ENCODE results near the gene PSMA4. TPM values are rescaled to one million over a fixed set of nuclear protein-coding genes. Genes with fewer than 3 reads are reported as not detected.

Gene PSMA4
- total RNA-seq, 2 donors from 2014 or later: 160 to 212 TPM

- TF ChIP-seq CTCF (IDR thresholded peaks at IDR 0.05): no peak
These were observed 33.2 kb downstream of the PSMA4 start for GRCh38 chr15:78573416-78573815.

DNA sequence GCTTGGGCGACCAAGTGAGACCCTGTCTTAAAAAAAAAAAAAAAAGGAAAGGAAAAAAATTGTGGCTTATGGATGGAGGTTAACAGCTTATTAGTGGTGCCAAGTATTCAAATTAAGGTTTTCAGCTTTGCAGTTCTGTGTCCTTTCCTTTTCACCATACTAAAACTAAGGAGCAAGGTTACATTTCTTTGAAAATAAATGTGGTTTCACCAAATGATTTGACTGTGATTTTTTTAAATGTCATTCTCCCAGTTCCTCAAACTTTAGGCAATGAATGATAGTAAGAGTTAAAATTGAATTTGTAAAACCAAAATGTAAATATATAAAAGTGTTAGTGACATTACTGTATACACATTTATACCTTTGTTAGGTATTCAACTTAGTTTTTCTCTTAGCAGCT is 34.7 kb downstream of the PSMA4 start:
- H3K9me3 ChIP-seq: no peaks in the 10 kb centered on the region
- no peaks in the 10 kb centered on the region for H3K36me3 ChIP-seq
- no peak overlapping the region for H3K27ac ChIP-seq
- no peaks in the 10 kb centered on the region for H3K27me3 ChIP-seq
- no peak for TF ChIP-seq CTCF (IDR thresholded peaks at IDR 0.05)
- intact Hi-C loops (cut with DNase I): no loop called here
- H3K4me1 ChIP-seq: no peaks in the 10 kb centered on the region
- no peak overlapping the region for H3K4me3 ChIP-seq
- no peak overlapping the region for H3K9ac ChIP-seq (ENCODE audit: low read depth in 2 of 2, low read length in 2 of 2)
- no peak for DNase-seq

More at GRCh38 chr15:78573416-78573815, 33.2 kb downstream of the PSMA4 start:
- H3K27me3 ChIP-seq: no peaks in the 10 kb centered on the region
- no peak overlapping the region for H3K9ac ChIP-seq (ENCODE audit: low read depth in 2 of 2, low read length in 2 of 2)
- no peaks in the 10 kb centered on the region for H3K4me1 ChIP-seq
- intact Hi-C loops (cut with DNase I): no loop called here
- H3K36me3 ChIP-seq: no peaks in the 10 kb centered on the region
- no peak for DNase-seq
- H3K9me3 ChIP-seq: no peaks in the 10 kb centered on the region
- no peak overlapping the region for H3K4me3 ChIP-seq
- H3K27ac ChIP-seq: no peak overlapping the region

DNA sequence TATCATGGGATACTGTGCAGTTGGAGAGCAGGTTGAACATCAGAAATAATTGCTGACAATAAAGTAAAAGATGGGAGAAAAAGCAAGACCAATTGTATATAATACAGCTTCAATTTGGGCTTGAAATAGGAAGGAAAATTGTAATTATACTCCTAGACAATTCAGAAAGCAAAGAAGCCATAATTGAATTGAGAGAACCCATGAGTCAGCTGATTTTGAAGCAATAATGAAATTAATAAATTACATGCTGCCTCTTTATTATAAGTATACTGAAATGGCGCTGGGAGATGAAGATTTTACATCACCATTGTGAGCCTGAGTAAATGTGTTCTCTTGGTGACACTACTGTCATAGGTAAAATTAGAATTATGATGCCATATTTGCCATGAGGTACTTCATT is 57.3 kb downstream of the PSMA4 start:
- no peak for TF ChIP-seq CTCF (IDR thresholded peaks at IDR 0.05)
- H3K27me3 ChIP-seq: no peaks in the 10 kb centered on the region
- no peaks in the 10 kb centered on the region for H3K4me1 ChIP-seq
- DNase-seq: no peak
- H3K4me3 ChIP-seq: no peak overlapping the region
- no peak overlapping the region for H3K9ac ChIP-seq (ENCODE audit: low read depth in 2 of 2, low read length in 2 of 2)
- intact Hi-C loops (cut with DNase I): no loop called here
- H3K36me3 ChIP-seq: no peaks in the 10 kb centered on the region
- no peaks in the 10 kb centered on the region for H3K9me3 ChIP-seq
- H3K27ac ChIP-seq: no peak overlapping the region

- Histone ChIP-seq H3K27ac (no peak overlapping the region), H3K27me3 (no peaks in the 10 kb centered on the region), H3K4me3 (no peak overlapping the region), H3K36me3 (no peaks in the 10 kb centered on the region), H3K9me3 (no peaks in the 10 kb centered on the region), H3K9ac (ENCODE audit: low read depth in 2 of 2, low read length in 2 of 2) (no peak overlapping the region), H3K4me1 (no peaks in the 10 kb centered on the region)
- no peak for TF ChIP-seq CTCF (IDR thresholded peaks at IDR 0.05)
- intact Hi-C loops (cut with DNase I): no loop called here
- DNase-seq: no peak
These were observed 58.1 kb downstream of the PSMA4 start for GRCh38 chr15:78598348-78598747.

DNA sequence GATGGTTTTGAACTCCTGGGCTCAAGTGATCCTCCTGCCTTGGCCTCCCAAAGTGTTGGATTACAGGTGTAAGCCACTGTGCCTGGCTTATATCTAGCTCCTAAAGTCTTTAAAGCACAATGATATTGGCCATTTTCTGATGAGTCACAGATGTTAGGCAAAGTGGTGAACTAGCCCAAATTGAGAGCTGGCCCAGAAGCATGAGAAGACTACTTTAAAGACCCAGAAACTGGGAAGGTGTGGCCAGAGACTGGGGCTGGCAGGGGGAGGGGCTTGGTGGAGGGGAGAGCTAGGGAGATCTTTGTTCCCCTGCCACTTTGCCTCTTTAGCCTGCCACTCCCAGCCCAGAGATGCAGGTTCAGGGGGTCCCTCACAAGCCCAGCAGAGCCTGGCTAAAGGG is 58.9 kb downstream of the PSMA4 start:
- intact Hi-C loops (cut with DNase I): no loop called here
- H3K4me1 ChIP-seq: no peaks in the 10 kb centered on the region
- H3K27me3 ChIP-seq: no peaks in the 10 kb centered on the region
- no peak for TF ChIP-seq CTCF (IDR thresholded peaks at IDR 0.05)
- no peaks in the 10 kb centered on the region for H3K9me3 ChIP-seq
- H3K27ac ChIP-seq: no peak overlapping the region
- H3K36me3 ChIP-seq: no peaks in the 10 kb centered on the region
- H3K9ac ChIP-seq (ENCODE audit: low read depth in 2 of 2, low read length in 2 of 2): no peak overlapping the region
- no peak for DNase-seq
- H3K4me3 ChIP-seq: no peak overlapping the region

Other genes starting within 250 kb of the PSMA4 start
- gene SKIC8, start 240.8 kb upstream of the PSMA4 start, total RNA-seq: 10 to 100 TPM; 35.9 to 47.0 TPM
- 1 to 10 TPM; 1.3 to 1.5 TPM for gene CRABP1, start 200.1 kb upstream of the PSMA4 start, total RNA-seq
- 10 to 100 TPM; 52.4 to 59.9 TPM for gene IREB2, start 102.2 kb upstream of the PSMA4 start, total RNA-seq
- gene HYKK, start 32.9 kb upstream of the PSMA4 start, total RNA-seq: 1 to 10 TPM; 7.2 to 7.6 TPM
- gene CHRNA5, start 25.1 kb downstream of the PSMA4 start, total RNA-seq: 10 to 100 TPM in 1 of 2 donors, 1 to 10 TPM in 1; 9.7 to 10.3 TPM
- 1 to 10 TPM; 2.0 to 3.5 TPM for gene CHRNA3, start 80.6 kb downstream of the PSMA4 start, total RNA-seq
- gene CHRNB4, start 100.8 kb downstream of the PSMA4 start, total RNA-seq: under 1 TPM in 1 of 2 donors, not detected in 1; 0.24 TPM

Data from colonic mucosa (tissue), 4 donors.